GM18502 (cell line): Measurements from ENCODE around the gene UBN1.

Experiments
- ATAC-seq: cut with Tn5 transposase; IDR thresholded peaks from one replicate; pipeline ENCODE4 v1.9.1; 2021; ENCODE audit warnings: mild to moderate bottlenecking; ENCODE audit not compliant: unreplicated experiment, poor library complexity

The UBN1 gene

DNA sequence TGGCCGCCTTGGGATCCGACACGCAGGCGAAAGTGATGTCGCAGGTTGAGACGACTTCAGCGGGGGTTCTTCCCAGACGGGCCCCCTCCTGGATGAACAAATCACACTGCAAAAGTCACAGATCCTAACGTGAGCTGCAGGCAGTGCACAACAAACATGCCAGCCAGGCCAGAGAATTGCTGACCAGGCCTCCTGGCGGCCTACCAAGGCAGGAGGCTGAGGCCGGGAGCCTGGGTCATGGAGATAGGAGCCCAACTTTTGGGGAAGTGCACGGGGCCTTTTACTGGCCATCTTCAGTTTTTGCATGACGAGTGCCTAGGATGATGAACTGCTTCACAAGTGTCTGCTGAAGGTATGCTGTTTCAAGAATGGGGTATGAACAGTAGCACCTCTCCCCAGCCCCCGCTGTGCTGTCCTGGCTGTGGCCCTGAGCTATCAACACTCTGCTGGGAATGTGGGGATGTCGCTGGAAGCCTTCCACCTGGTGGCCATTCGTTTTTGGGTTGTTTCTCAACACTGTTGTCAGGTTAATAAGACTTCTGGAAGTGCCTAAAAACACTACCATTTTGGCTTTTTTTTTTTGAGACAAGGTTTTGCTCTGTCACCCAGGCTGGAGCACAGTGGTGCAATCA, 32.6 kb upstream of the UBN1 start:
- no peak for ATAC-seq

DNA sequence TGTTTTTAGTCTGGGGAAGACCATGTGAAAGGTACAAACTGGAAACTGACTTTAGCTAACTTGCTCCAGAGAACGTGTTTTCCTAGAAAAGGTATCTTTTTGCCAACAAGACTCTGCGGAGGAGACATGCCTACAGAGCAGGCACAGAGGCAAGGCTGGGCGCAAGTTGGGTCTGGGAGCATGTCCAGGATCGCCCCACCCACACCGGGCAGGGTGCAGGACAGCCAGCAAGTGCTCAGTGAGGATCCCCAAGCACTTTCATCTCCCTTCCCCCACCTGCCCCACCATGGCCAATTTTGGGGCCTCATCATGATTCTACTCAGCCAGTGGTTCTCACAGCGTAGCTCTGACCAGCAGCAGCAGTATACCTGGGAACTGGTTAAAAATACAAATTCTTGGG, 26.6 kb upstream of the UBN1 start:
- no peak for ATAC-seq

- ATAC-seq, result no peak
Measured at GRCh38 chr16:4825196-4825595, 22.1 kb upstream of the UBN1 start.

DNA sequence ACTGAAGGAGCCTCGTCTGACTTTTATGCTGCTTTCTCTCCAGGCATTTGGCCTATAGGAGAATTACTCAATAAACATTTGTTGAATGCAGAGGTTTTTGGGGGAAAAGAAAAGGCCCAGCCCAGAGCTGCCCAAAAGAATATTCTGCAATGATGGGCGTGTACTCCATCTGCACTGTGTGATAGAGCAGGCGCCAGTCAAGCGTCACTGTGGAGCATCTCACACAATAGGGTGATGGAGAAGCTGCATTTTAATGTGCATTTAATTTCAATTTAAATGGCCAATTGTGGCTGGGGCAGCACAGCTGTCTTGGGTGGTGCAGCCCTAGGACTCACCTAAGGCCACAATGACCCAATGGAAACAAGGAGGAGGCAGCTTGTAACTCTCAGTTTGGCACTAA, 20.8 kb upstream of the UBN1 start:
- ATAC-seq, result no peak

- ATAC-seq, result no peak
Measured at GRCh38 chr16:4826980-4827379, 20.3 kb upstream of the UBN1 start.

- ATAC-seq, result no peak
Measured at GRCh38 chr16:4828567-4829321, 18.5 kb upstream of the UBN1 start.

- ATAC-seq, result no peak
Measured at GRCh38 chr16:4830408-4830807, 16.9 kb upstream of the UBN1 start.

GRCh38 chr16:4831616-4832015, 15.7 kb upstream of the UBN1 start:
- ATAC-seq, result no peak

GRCh38 chr16:4832698-4833343, 14.5 kb upstream of the UBN1 start:
- no peak for ATAC-seq

DNA sequence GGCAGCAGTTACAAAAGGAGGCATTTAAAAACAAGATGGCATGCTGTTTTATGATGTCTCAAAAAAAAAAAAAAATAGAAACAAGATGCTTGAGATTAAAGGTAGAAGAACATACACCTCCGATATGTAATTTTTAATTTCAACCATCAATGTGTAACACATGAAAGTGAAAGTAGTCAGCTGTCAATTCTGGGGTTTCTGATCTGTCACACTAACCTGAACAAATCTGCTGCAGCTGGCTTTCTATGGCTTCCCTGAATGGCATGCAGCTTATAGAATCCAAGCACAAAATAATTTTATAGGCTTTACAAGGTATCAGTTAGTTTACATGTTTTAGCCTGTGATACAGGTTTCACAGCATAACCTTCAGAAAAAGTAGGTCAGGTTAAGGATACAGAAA, 13.7 kb upstream of the UBN1 start:
- ATAC-seq, result no peak

- no peak for ATAC-seq
Measured at GRCh38 chr16:4836727-4837126, 10.6 kb upstream of the UBN1 start.

DNA sequence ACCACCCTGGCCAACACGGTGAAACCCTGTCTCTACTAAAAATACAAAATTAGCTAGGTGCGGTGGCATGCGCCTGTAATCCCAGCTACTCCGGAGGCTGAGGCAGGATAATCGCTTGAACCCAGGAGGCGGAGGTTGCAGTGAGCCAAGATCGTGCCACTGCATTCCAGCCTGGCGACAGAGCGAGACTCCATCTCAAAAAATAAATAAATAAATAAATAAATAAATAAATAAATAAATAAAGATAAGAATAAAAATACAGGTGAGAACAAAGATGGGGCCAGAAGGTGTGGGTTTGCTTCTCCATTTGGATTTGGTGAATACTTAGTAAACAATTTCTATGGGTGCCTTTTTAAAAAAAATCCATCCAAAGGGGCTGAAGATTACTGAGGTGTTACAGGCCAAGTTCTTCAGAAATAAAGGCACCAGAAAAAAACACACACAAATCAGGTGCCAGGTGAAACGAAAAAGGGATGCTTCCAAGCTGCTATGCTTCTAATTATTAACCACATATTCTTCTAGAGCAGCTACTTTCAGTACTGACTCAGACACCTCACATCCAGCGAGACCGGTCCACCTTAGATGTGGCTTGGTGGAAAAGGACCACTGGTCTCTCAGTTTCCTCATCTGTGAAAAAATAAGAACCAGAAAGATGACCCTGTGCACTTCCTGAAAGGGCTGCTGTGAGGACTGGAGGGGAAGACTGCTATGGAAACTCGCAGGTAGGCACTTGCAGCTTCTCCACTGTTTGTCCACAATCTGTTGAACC, 9.4 kb upstream of the UBN1 start:
- no peak for ATAC-seq

DNA sequence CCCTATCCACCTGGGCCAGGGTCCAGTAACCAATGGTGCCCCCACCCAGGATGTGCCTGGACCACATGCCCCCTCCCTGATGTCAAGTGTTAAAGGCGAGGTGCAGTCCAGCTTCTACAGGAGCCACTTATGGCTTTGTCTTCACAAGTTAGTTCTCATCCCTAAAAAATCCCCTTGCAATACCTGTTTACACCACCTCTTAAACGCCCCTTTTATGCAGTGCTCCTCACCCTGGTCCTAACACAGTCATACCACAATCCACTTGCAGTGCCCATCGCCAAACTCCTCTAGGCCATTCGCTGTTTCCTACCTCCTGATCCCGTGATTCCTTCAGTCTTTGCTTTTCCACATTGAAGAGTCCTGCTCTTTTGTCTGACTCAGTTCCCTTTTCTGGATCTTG, 7.3 kb upstream of the UBN1 start:
- no peak for ATAC-seq

DNA sequence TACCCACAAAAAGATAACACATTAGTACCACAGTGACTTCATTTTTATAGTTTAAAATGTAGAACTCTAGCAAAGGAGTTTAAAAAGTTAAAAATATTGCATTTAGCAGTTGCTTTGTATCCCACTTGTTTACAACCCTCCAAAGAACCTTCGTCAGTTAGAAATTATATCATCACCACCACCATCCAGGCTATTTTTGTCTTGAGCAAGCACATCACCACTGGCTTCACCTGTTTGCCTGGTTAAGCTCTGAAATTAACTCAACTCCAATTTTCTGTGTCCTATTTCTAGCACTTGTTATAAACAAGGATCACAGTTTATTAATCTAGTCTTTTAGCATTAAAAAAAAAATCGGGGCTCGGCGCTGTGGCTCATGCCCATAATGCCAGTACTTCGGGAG, 6.3 kb upstream of the UBN1 start:
- ATAC-seq, result no peak

DNA sequence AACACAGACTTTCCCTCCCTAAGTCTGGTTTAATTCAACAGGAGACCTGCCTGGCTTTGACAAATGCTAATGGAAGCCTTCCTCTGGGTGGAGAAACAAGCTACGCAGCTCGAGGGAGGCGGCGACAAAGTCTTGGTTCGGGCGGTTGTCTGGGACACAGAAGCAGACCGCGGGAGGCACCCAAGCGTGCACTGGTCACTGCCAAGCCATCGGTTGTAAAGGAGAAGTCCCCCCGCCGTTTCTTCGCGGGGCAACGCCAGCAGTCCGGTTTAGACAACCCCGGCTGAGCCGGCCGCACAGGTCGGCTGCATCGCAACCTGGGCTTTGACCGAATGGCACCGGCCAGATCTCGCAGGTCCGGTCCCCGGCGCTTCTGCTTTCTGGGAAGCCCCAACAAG, 779 bp upstream of the UBN1 start:
- ATAC-seq, result peak; percentile 14

GRCh38 chr16:4847774-4848587, 700 bp downstream of the UBN1 start:
- ATAC-seq, result peak; percentile 34

DNA sequence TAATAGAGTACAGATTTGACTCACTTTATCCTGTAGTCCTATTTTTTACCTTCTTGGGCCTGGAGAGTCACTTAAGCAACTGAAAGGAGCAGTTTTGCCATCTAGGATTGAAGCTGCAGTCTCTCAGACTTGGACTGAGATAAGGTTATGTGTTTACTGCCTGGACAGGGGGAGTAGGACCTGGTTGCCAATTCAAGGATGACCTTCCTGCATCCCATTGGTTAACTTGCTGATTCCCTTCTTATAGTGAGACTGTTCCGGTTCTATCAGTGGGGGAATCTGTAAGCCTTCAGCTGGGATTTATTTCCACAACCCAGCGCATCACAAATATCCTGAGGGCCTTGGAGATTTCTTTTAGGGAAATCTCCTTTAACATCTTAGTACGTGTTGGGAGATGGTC, 2.9 kb downstream of the UBN1 start:
- no peak for ATAC-seq

- no peak for ATAC-seq
Measured at GRCh38 chr16:4852221-4852872, 5.1 kb downstream of the UBN1 start.

- no peak for ATAC-seq
Measured at GRCh38 chr16:4855371-4855770, 8.1 kb downstream of the UBN1 start.

DNA sequence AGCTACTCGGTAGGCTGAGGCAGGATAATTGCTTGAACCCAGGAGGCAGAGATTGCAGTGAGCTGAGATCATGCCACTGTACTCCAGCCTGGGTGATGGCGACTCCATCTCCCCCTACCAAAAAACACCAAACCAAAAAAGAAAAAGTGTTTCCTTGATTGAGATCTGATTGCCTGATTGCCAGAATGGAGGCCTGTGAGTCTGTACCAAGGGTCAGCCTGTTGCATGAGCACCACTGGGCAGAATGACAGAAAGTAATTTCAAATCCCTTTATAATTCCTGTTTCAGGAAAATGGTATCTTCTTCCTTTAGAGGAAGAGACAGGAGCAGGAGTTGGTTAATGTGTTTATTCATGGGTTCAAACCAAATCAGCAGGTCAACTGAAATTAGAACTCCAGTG, 8.5 kb downstream of the UBN1 start:
- no peak for ATAC-seq
